Body of pancreas (tissue), 4 donors: Measurements from ENCODE around the gene ESPNL. TPM values are rescaled to one million over a fixed set of nuclear protein-coding genes. Genes with fewer than 3 reads are reported as not detected.

Source experiments
- ATAC-seq: fragments of 150-250 bp; one replicate; pipeline ENCODE4 v1.9.1; 2016
- DNase-seq, 4 donors: peaks; one replicate each; pipeline ENCODE4 v3.0.0-alpha.2; 2019
- H3K27ac ChIP-seq, 4 donors: fragments of 200-600 bp; sonication (generic); 1 replicate in 3 of 4; 2 replicates in 1 of 4; pipeline versions ENCODE4 v1.5.1 to v1.6.1; 2016 to 2019; ENCODE audit warnings: mild to moderate bottlenecking in 1 of 4, mixed read lengths in 1 of 4, moderate library complexity in 1 of 4
- H3K27me3 ChIP-seq, 2 donors: fragments of 200-600 bp; sonication (generic); one replicate each; pipeline ENCODE4 v1.6.0; 2016; ENCODE audit warnings: mild to moderate bottlenecking in 1 of 2
- H3K36me3 ChIP-seq, 2 donors: fragments of 200-600 bp; sonication (generic); replicated peaks in 1 of 2; 2 replicates each; pipeline ENCODE4 v1.5.1; 2016; ENCODE audit warnings: low read depth in 2 of 2; ENCODE audit not compliant: insufficient read depth in 1 of 2
- H3K4me1 ChIP-seq: fragments of 200-600 bp; sonication (generic); one replicate; pipeline ENCODE4 v1.6.0; 2016
- H3K4me3 ChIP-seq, 2 donors: fragments of 200-600 bp; sonication (generic); 1 replicate in 1 of 2; 2 replicates in 1 of 2; pipeline ENCODE4 v1.5.1; 2016 to 2019
- H3K9me3 ChIP-seq, 3 donors: fragments of 200-600 bp; sonication (generic); 1 replicate in 2 of 3; 2 replicates in 1 of 3; pipeline ENCODE4 v1.5.1; 2016
- POLR2A ChIP-seq, 3 donors: fragments of 450-650 bp; IDR thresholded peaks; one replicate each; pipeline ENCODE4 v1.6.1; 2016; ENCODE audit warnings: antibody characterized with exemption in 3 of 3, mild to moderate bottlenecking in 2 of 3
- WGBS, 2 donors: methylation state at CpG; one replicate each; pipeline ENCODE4 v1.1.5; 2017; 5-methylcytosine and 5-hydroxymethylcytosine counted together
- intact Hi-C: fragments of 100-400 bp; cut with DNase I; formaldehyde crosslinking; loops from one replicate; pipeline ENCODE4 v1.15.1; 2023
- total RNA-seq, 2 donors: library from RNA; depleted of rRNA; stranded (reverse); fragments of >200 nt; gene quantifications; one replicate each; pipeline ENCODE4 v1.1.0, GENCODE V29; 2016
- TF ChIP-seq, protein P1 (sequence below), 7 experiments: fragments of 450-650 bp in 4 of 7; fragments of 200-600 bp in 3 of 7; sonication (generic) in 3 of 7; IDR thresholded peaks; one replicate each; pipeline ENCODE4 v1.5.1; 2016 to 2019; ENCODE audit warnings: antibody characterized with exemption in 7 of 7

Gene ESPNL
- total RNA-seq, 2 donors from 2014 or later: not detected

GRCh38 chr2:238080518-238080917 lies 19.6 kb upstream of the ESPNL start:
- WGBS, 2 donors: 96 to 99% methylated on average over 14 of the region's 15 CpGs
- TF ChIP-seq, protein P1, sequence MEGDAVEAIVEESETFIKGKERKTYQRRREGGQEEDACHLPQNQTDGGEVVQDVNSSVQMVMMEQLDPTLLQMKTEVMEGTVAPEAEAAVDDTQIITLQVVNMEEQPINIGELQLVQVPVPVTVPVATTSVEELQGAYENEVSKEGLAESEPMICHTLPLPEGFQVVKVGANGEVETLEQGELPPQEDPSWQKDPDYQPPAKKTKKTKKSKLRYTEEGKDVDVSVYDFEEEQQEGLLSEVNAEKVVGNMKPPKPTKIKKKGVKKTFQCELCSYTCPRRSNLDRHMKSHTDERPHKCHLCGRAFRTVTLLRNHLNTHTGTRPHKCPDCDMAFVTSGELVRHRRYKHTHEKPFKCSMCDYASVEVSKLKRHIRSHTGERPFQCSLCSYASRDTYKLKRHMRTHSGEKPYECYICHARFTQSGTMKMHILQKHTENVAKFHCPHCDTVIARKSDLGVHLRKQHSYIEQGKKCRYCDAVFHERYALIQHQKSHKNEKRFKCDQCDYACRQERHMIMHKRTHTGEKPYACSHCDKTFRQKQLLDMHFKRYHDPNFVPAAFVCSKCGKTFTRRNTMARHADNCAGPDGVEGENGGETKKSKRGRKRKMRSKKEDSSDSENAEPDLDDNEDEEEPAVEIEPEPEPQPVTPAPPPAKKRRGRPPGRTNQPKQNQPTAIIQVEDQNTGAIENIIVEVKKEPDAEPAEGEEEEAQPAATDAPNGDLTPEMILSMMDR (IDR thresholded peaks at IDR 0.05): no peak
- no peak for TF ChIP-seq POLR2A (IDR thresholded peaks at IDR 0.05)
- Histone ChIP-seq H3K4me1 (peaks cover 35% of the 10 kb centered on the region), H3K4me3 (no peak overlapping the region), H3K9me3 (no peaks in the 10 kb centered on the region), H3K27ac (no peak overlapping the region), H3K27me3 (no peaks in the 10 kb centered on the region), H3K36me3 (peaks cover 0 to 22% of the 10 kb centered on the region in 2 donors)
- ATAC-seq (no peak), DNase-seq (peak in 1 of 4 donors; percentile 10)
- intact Hi-C loops: no loop called here

DNA sequence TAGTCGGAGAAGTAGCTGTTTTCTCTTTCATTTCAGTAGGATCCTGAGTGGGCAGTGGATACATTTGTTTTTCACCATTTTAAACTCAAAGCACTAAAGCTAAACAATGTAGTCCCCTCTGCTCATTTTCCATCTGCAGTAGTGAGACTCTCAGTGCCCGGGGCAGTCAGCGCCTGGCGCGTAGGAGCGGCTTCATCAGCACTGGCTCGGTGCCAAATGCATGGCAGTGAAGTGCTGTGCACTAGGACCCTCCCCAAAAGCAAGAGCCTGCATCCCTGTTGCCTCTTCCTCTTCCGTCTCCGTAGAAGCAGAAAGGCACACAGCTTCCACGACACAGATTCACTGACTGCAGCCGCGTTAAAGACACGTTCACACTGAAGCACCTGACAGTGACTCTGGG lies 19.0 kb upstream of the ESPNL start:
- H3K9me3 ChIP-seq: no peaks in the 10 kb centered on the region
- TF ChIP-seq POLR2A (IDR thresholded peaks at IDR 0.05): no peak
- TF ChIP-seq, protein P1 (IDR thresholded peaks at IDR 0.05): no peak
- WGBS, 2 donors: 93% methylated on average over 13 of the region's 13 CpGs
- H3K27ac ChIP-seq: no peak overlapping the region
- intact Hi-C loops: no loop called here
- no peak overlapping the region for H3K4me3 ChIP-seq
- peaks cover 31% of the 10 kb centered on the region for H3K4me1 ChIP-seq
- ATAC-seq (no peak), DNase-seq (peak in 1 of 4 donors; percentile 13)
- peaks cover 0 to 22% of the 10 kb centered on the region in 2 donors for H3K36me3 ChIP-seq
- H3K27me3 ChIP-seq: no peaks in the 10 kb centered on the region

GRCh38 chr2:238081561-238081960 lies 18.6 kb upstream of the ESPNL start:
- no peaks in the 10 kb centered on the region for H3K9me3 ChIP-seq
- no peak for DNase-seq
- no peak overlapping the region for H3K4me3 ChIP-seq
- intact Hi-C loops: no loop called here
- peaks cover 0 to 22% of the 10 kb centered on the region in 2 donors for H3K36me3 ChIP-seq
- H3K27ac ChIP-seq: no peak overlapping the region
- H3K4me1 ChIP-seq: peaks cover 31% of the 10 kb centered on the region
- H3K27me3 ChIP-seq: no peaks in the 10 kb centered on the region
- TF ChIP-seq POLR2A (IDR thresholded peaks at IDR 0.05): no peak
- TF ChIP-seq, protein P1 (IDR thresholded peaks at IDR 0.05): no peak
- no peak for ATAC-seq
- 94 to 96% methylated on average over 15 to 16 of the region's 16 CpGs for WGBS, 2 donors

DNA sequence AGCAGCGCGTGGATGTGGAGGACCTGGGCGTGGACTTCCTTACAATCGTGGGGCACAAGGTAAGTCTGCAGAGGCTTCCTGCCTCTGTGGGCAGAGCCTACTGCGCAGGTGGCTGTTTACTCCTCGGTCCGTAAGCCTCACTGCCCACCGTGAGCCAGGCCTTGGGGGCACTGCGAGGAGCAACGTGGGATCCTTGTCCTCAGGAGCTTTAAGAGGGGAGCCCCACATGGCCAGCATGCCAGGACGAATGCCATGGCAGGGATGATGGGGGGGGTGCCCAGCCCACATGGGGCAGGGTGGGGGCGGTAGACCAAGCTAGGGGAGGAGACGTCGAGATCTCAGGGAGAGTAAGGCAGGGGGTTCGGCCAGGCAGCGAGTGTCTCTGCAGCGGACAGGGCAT lies 18.0 kb upstream of the ESPNL start:
- peak in 1 of 4 donors; percentile 9 for DNase-seq
- H3K4me1 ChIP-seq: peaks cover 31% of the 10 kb centered on the region
- peaks cover 0 to 22% of the 10 kb centered on the region in 2 donors for H3K36me3 ChIP-seq
- intact Hi-C loops: no loop called here
- no peak for ATAC-seq
- H3K27me3 ChIP-seq: no peaks in the 10 kb centered on the region
- TF ChIP-seq POLR2A (IDR thresholded peaks at IDR 0.05): no peak
- TF ChIP-seq, protein P1 (IDR thresholded peaks at IDR 0.05): no peak
- no peaks in the 10 kb centered on the region for H3K9me3 ChIP-seq
- 91 to 95% methylated on average over 11 to 17 of the region's 17 CpGs for WGBS, 2 donors
- no peak overlapping the region for H3K4me3 ChIP-seq
- no peak overlapping the region for H3K27ac ChIP-seq

DNA sequence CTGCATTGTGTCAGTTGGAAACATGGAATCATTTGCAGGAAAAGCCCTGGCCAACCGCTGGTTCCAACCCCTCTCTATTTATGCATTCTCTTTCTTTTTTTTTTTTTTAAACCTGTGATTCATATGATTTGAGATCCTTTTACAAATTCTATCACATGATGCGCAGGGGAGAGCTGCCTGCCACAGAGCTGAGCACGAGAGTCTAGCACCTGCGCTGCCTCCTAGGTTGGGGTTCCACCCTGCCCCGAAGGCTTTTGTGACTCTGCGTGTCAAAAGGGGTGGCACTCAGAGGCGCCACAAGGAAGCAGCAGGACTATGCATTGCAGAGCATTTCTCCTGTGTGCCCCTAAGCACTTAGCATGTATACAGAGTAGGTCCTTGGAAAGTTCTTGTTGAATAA lies 17.3 kb upstream of the ESPNL start:
- WGBS, 2 donors: 74 to 97% methylated on average over 6 to 7 of the region's 7 CpGs
- intact Hi-C loops: no loop called here

More for the DNA sequence above, 17.3 kb upstream of the ESPNL start:
- Histone ChIP-seq H3K27ac (no peak overlapping the region), H3K4me1 (peaks cover 25% of the 10 kb centered on the region), H3K4me3 (no peak overlapping the region), H3K9me3 (no peaks in the 10 kb centered on the region), H3K27me3 (no peaks in the 10 kb centered on the region), H3K36me3 (peaks cover 0 to 22% of the 10 kb centered on the region in 2 donors)
- DNase-seq: no peak
- no peak for ATAC-seq
- TF ChIP-seq, protein P1 (IDR thresholded peaks at IDR 0.05): no peak
- no peak for TF ChIP-seq POLR2A (IDR thresholded peaks at IDR 0.05)
